Stomach smooth muscle (tissue), 2 donors: ENCODE results near the gene GNAI2.

Source experiments
- H3K27ac ChIP-seq: one replicate; pipeline ENCODE4 v1.7.0; 2013; ENCODE audit warnings: mild to moderate bottlenecking, low read length, inconsistent platforms
- H3K27me3 ChIP-seq, 2 donors: one replicate each; pipeline ENCODE4 v1.7.0; 2013; ENCODE audit warnings: low read length in 2 of 2; ENCODE audit not compliant: insufficient read depth in 2 of 2, control insufficient read depth in 1 of 2
- H3K36me3 ChIP-seq, 2 donors: one replicate each; pipeline ENCODE4 v1.7.0; 2013; ENCODE audit warnings: low read length in 2 of 2; ENCODE audit not compliant: control insufficient read depth in 2 of 2, insufficient read depth in 2 of 2
- H3K4me1 ChIP-seq: one replicate; pipeline ENCODE4 v1.7.0; 2013; ENCODE audit warnings: low read length; ENCODE audit not compliant: control insufficient read depth, insufficient read depth
- H3K4me3 ChIP-seq, 2 donors: one replicate each; pipeline ENCODE4 v1.7.0; 2013; ENCODE audit warnings: low read length in 2 of 2
- H3K9ac ChIP-seq, 2 donors: one replicate each; pipeline ENCODE4 v1.7.0; 2013; ENCODE audit warnings: low read length in 2 of 2, mild to moderate bottlenecking in 1 of 2
- H3K9me3 ChIP-seq, 2 donors: one replicate each; pipeline ENCODE4 v1.7.0; 2013; ENCODE audit warnings: low read length in 2 of 2; ENCODE audit not compliant: control insufficient read depth in 2 of 2
- donor health status: healthy.
- donor health status: Pancreatic carcinoma.

Gene GNAI2

DNA sequence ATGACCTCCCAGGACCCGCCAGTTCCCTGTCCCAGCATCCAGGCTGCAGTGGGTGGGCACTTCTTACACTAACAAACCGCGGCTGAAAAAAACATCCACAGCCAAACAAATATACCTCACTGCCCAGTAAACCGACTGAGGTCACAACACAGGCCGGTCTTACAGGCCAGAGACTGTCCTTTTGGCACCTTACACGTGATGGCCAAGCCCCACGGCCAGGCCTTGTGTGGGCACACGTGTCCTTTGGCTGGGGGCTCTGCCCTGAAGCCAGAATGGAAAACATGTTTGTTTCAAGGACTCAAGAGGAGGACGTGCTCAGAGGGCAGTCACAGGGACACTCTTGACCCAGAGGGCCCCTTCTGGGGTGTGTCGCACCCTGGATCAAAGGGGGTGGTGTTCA is 21.2 kb upstream of the GNAI2 start:
- no peak overlapping the region for H3K27ac ChIP-seq
- no peak overlapping the region for H3K4me3 ChIP-seq
- no peaks in the 10 kb centered on the region for H3K27me3 ChIP-seq
- no peaks in the 10 kb centered on the region for H3K4me1 ChIP-seq
- no peaks in the 10 kb centered on the region for H3K36me3 ChIP-seq
- H3K9me3 ChIP-seq: no peaks in the 10 kb centered on the region
- no peak overlapping the region for H3K9ac ChIP-seq

DNA sequence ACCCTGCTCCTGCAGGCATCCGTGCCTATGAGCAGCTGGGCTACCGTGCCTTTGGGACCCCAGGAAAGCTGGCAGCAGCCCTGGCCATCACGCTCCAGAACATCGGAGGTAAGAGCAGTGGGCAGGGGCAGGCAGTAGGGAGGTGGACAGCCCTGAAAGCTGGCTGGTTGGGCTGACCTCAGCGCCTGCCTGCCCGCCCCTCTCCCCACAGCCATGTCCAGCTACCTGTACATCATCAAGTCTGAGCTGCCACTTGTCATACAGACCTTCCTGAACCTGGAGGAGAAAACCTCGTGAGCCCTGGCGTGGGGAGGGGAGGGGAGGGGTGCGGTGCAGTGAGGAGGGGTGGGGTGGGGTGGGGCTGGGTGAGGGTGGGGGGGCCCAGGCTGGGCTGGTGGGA is 20.5 kb upstream of the GNAI2 start:
- no peaks in the 10 kb centered on the region for H3K9me3 ChIP-seq
- no peak overlapping the region for H3K4me3 ChIP-seq
- H3K27me3 ChIP-seq: no peaks in the 10 kb centered on the region
- no peaks in the 10 kb centered on the region for H3K4me1 ChIP-seq
- H3K27ac ChIP-seq: no peak overlapping the region
- H3K36me3 ChIP-seq: no peaks in the 10 kb centered on the region
- H3K9ac ChIP-seq: no peak overlapping the region

DNA sequence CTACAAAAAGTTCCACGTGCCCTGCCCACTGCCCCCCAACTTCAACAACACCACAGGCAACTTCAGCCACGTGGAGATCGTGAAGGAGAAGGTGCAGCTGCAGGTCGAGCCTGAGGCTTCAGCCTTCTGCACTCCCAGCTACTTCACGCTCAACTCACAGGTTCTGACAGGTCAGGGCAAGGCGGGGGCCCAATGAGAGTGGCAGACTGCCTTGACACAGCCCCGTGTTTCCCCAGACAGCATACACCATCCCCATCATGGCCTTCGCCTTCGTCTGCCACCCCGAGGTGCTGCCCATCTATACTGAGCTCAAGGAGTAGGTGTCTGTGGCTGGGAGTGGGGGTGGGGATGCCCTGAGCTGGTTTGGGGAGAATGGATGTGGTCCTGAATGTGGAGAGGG is 18.3 kb upstream of the GNAI2 start:
- H3K36me3 ChIP-seq: no peaks in the 10 kb centered on the region
- no peak overlapping the region for H3K9ac ChIP-seq
- H3K9me3 ChIP-seq: no peaks in the 10 kb centered on the region
- peaks cover 2 to 4% of the 10 kb centered on the region in 2 donors for H3K27me3 ChIP-seq
- H3K4me1 ChIP-seq: no peaks in the 10 kb centered on the region
- no peak overlapping the region for H3K27ac ChIP-seq
- H3K4me3 ChIP-seq: no peak overlapping the region

DNA sequence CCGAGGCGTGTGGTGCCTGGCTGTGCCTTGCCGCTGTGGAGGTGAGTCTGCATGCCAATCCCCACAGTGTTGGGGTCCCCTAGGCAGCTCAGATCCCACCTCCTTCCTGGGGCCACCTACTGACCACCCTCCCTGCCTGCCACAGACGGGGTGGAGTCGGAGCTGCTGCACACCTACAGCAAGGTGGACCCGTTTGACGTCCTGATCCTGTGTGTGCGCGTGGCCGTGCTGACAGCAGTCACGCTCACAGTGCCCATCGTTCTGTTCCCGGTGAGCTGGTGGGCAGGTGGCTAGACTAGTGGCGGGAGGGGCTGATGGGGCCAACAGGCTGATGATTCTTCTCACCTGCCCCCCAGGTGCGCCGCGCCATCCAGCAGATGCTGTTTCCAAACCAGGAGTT is 17.6 kb upstream of the GNAI2 start:
- Histone ChIP-seq H3K4me3 (no peak overlapping the region), H3K9ac (no peak overlapping the region), H3K27me3 (peaks cover 2 to 4% of the 10 kb centered on the region in 2 donors), H3K4me1 (no peaks in the 10 kb centered on the region), H3K27ac (no peak overlapping the region), H3K36me3 (no peaks in the 10 kb centered on the region), H3K9me3 (no peaks in the 10 kb centered on the region)

GRCh38 chr3:50219285-50219684 is 16.7 kb upstream of the GNAI2 start:
- Histone ChIP-seq H3K36me3 (no peaks in the 10 kb centered on the region), H3K4me3 (no peak overlapping the region), H3K9me3 (no peaks in the 10 kb centered on the region), H3K4me1 (no peaks in the 10 kb centered on the region), H3K27ac (no peak overlapping the region), H3K9ac (no peak overlapping the region), H3K27me3 (peaks cover 2 to 4% of the 10 kb centered on the region in 2 donors)

- Histone ChIP-seq H3K36me3 (no peaks in the 10 kb centered on the region), H3K4me1 (no peaks in the 10 kb centered on the region), H3K9ac (no peak overlapping the region), H3K9me3 (no peaks in the 10 kb centered on the region), H3K4me3 (no peak overlapping the region), H3K27me3 (peaks cover 2 to 4% of the 10 kb centered on the region in 2 donors), H3K27ac (no peak overlapping the region)
Observed at GRCh38 chr3:50220109-50220508, 15.9 kb upstream of the GNAI2 start.

DNA sequence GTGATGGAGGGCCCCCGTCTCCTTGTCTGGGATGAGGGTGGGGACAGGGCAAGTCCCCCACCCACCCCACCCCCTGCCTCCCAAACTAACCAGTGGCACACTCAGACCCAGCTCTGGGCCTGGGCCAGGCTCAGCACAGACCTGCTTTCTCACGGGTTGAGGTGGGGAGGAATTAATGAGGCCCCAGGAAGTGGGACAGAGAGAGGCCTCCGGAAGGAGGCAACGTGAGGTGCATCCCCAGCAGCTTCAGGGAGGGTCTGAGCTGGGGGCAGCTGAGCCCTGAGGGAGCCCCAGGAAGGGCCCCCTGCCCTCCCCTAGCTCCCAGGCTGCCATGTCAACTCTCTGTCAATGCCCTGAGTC is 15.0 kb upstream of the GNAI2 start:
- Histone ChIP-seq H3K4me1 (peaks cover 2% of the 10 kb centered on the region), H3K36me3 (no peaks in the 10 kb centered on the region), H3K27ac (no peak overlapping the region), H3K4me3 (no peak overlapping the region), H3K27me3 (peaks cover 2 to 4% of the 10 kb centered on the region in 2 donors), H3K9ac (no peak overlapping the region), H3K9me3 (no peaks in the 10 kb centered on the region)

GRCh38 chr3:50221411-50222168 is 14.4 kb upstream of the GNAI2 start:
- H3K9me3 ChIP-seq: no peaks in the 10 kb centered on the region
- H3K27ac ChIP-seq: no peak overlapping the region
- H3K27me3 ChIP-seq: peaks cover 2 to 4% of the 10 kb centered on the region in 2 donors
- peaks cover 6% of the 10 kb centered on the region for H3K4me1 ChIP-seq
- H3K4me3 ChIP-seq: no peak overlapping the region
- H3K36me3 ChIP-seq: no peaks in the 10 kb centered on the region
- H3K9ac ChIP-seq: no peak overlapping the region

DNA sequence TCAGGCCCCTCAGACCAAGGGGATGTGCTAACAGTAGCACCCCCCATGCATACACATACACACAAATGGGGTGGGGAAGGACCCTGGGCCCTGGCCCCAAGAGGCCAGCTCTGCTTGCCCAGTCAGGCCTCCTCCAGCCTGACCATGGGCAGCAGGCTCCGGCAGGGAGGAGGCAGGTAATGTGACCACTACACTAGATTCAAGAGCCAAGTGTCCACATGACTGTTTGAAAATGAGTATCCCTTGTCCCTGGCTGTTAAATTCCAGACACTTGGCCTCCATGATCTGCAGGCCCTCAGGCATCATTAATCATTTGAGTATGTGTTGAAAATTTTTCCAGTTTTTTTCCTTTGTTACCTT is 13.9 kb upstream of the GNAI2 start:
- no peak overlapping the region for H3K4me3 ChIP-seq
- H3K27ac ChIP-seq: no peak overlapping the region
- peaks cover 2 to 4% of the 10 kb centered on the region in 2 donors for H3K27me3 ChIP-seq
- H3K9me3 ChIP-seq: no peaks in the 10 kb centered on the region
- no peaks in the 10 kb centered on the region for H3K36me3 ChIP-seq
- H3K9ac ChIP-seq: no peak overlapping the region
- peaks cover 10% of the 10 kb centered on the region for H3K4me1 ChIP-seq

- no peak overlapping the region for H3K27ac ChIP-seq
- H3K4me3 ChIP-seq: no peak overlapping the region
- peaks cover 17% of the 10 kb centered on the region for H3K4me1 ChIP-seq
- no peaks in the 10 kb centered on the region for H3K9me3 ChIP-seq
- peaks cover 2 to 4% of the 10 kb centered on the region in 2 donors for H3K27me3 ChIP-seq
- H3K36me3 ChIP-seq: no peaks in the 10 kb centered on the region
- H3K9ac ChIP-seq: no peak overlapping the region
Observed at GRCh38 chr3:50224639-50225038, 11.4 kb upstream of the GNAI2 start.

DNA sequence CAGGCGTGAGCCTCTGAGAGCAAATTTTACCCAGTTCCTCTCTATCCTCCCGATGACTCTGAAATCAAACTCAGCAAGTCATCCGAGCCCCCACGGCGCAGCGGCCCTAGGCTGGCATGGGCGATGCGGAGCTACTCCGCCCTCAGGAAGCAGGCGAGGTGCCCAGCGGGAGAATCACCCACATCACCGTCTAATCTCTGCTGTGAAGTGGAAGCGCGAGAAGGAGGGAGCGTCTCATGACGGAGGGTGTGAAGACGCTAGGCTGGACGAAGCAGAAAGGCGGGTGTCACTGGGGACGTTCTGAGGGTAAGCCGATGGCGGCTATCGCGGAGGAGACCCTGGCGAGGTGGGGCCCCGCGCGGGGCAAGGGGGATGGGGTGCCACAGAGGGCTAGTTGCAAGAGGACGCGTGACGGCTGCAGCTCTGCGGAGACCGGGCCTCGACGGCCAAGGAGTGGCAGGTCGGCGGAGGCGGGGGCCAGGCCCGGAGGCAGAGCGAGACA is 9.1 kb upstream of the GNAI2 start:
- Histone ChIP-seq H3K4me1 (peaks cover 17% of the 10 kb centered on the region), H3K27me3 (peaks cover 0 to 3% of the 10 kb centered on the region in 2 donors), H3K9ac (peak overlapping the region; percentile 47 to 55), H3K27ac (no peak overlapping the region), H3K36me3 (no peaks in the 10 kb centered on the region), H3K9me3 (no peaks in the 10 kb centered on the region), H3K4me3 (peak overlapping the region; percentile 44 to 91)
